ENCODE results near the gene TAP1. TPM values are rescaled to one million over a fixed set of nuclear protein-coding genes. Genes with fewer than 3 reads are reported as not detected.

Gene TAP1
- total and polyA plus RNA-seq, 2 of the 8 experiments (the other 6 are each of a cell fraction or from before 2014, with no cell fraction given): 16.8 to 22.0 TPM

GRCh38 chr6:32849126-32849525, 4.4 kb downstream of the TAP1 start:
- WGBS, 2 experiments (ENCODE audit: extremely low coverage in 1 of 2, insufficient coverage in 1 of 2, insufficient read length in 1 of 2, insufficient replicate concordance in 2 of 2, low coverage in 1 of 2, low lambda C conversion rate in 2 of 2, missing lambda C conversion rate in 1 of 2): 86% methylated on average over 6 of the region's 6 CpGs; no CpG with 5 or more reads in 1 of the 2 experiments
- H2AFZ ChIP-seq (ENCODE audit: low read length): no peak overlapping the region
- H2BK20ac ChIP-seq (ENCODE audit: low read length): no peak overlapping the region
- no peak overlapping the region for H4K8ac ChIP-seq (ENCODE audit: extremely low read depth, insufficient read depth, low read length)
- no peak overlapping the region for H4K5ac ChIP-seq (ENCODE audit: insufficient read length, low read depth, low read length)
- H3K9ac ChIP-seq (replicated peaks in 1 of 4; ENCODE audit: extremely low read depth in 1 of 4, low read depth in 3 of 4, low read length in 3 of 4): no peak overlapping the region
- no peak for DNase-seq (ENCODE audit: low read depth in 1 of 2, low spot score in 2 of 2)
- no peak overlapping the region for H3K56ac ChIP-seq (replicated peaks; ENCODE audit: insufficient read length, low read depth, low read length)
- H3K23ac ChIP-seq (ENCODE audit: insufficient read length): no peak overlapping the region
- peaks cover 0 to 2% of the 10 kb centered on the region in 2 experiments for H4K20me1 ChIP-seq (replicated peaks in 1 of 2; ENCODE audit: control insufficient read depth in 1 of 2, insufficient read depth in 2 of 2, low read length in 2 of 2)
- no peaks in the 10 kb centered on the region for H3K79me2 ChIP-seq (ENCODE audit: control insufficient read depth in 1 of 2, insufficient read depth in 2 of 2, low read length in 2 of 2)
- no peak overlapping the region for H2AK5ac ChIP-seq (ENCODE audit: low read depth, low read length)
- H2BK120ac ChIP-seq (replicated peaks; ENCODE audit: low read depth, low read length): no peak overlapping the region
- H3K4ac ChIP-seq (replicated peaks; ENCODE audit: insufficient read length, low read depth, low read length): no peak overlapping the region
- no peak overlapping the region for H3K27ac ChIP-seq (ENCODE audit: low read depth, low read length)
- H2BK15ac ChIP-seq (ENCODE audit: low read length): no peak overlapping the region
- H3K36me3 ChIP-seq (ENCODE audit: control insufficient read depth in 2 of 4, insufficient read depth in 4 of 4, low read length in 3 of 4): peaks cover 0 to 9% (median 0%) of the 10 kb centered on the region in 4 experiments; a peak in 5 of 8 replicates
- H3K9me3 ChIP-seq (ENCODE audit: insufficient read depth in 2 of 2, low read depth in 1 of 2, low read length in 1 of 2): no peaks in the 10 kb centered on the region
- no peak overlapping the region for H2BK12ac ChIP-seq (ENCODE audit: low read depth, low read length)
- H3K23me2 ChIP-seq (ENCODE audit: low read depth, low read length): peaks cover 15% of the 10 kb centered on the region
- CTCF ChIA-PET (ENCODE audit: partially characterized antibody): interaction anchor here (0.9 to 3.3 kb wide), 4 partner anchors 10 to 104 kb away, joined by 4 to 26 read pairs (median 8); partner anchors contain the start of genes HLA-DMA and TAP2
- no peak overlapping the region for H3K4me2 ChIP-seq (ENCODE audit: insufficient read depth in 1 of 2, low read depth in 2 of 2, low read length in 2 of 2)
- no peak overlapping the region for H4K91ac ChIP-seq (replicated peaks; ENCODE audit: insufficient read length, low read length)
- no peak overlapping the region for H3K4me3 ChIP-seq (ENCODE audit: extremely low read depth in 1 of 4, insufficient read depth in 2 of 4, low read depth in 3 of 4, low read length in 4 of 4)
- no peaks in the 10 kb centered on the region for H3K79me1 ChIP-seq (ENCODE audit: low read depth, low read length)
- peaks cover 0 to 3% (median under 1%) of the 10 kb centered on the region in 4 experiments; a peak in 3 of 7 replicates for H3K4me1 ChIP-seq (replicated peaks in 1 of 4; ENCODE audit: control insufficient read depth in 3 of 4, insufficient read depth in 4 of 4, low read length in 3 of 4)
- peaks cover 5 to 20% (median 18%) of the 10 kb centered on the region in 4 experiments for H3K27me3 ChIP-seq (replicated peaks in 1 of 4; ENCODE audit: control insufficient read depth in 3 of 4, extremely low read depth in 1 of 4, insufficient read depth in 3 of 4, low read length in 3 of 4)
- no peak overlapping the region for H3K18ac ChIP-seq (ENCODE audit: extremely low read depth, low read length)
- FAIRE-seq: no peak
- TF ChIP-seq BACH1 (IDR thresholded peaks at IDR 0.05; ENCODE audit: low read length) (no peak), EZH2 (IDR thresholded peaks at IDR 0.05; ENCODE audit: low read depth, low read length, severe bottlenecking) (no peak), MAFK (IDR thresholded peaks at IDR 0.05; ENCODE audit: low read depth, low read length) (no peak), NANOG (IDR thresholded peaks at IDR 0.05; ENCODE audit: insufficient read depth, low read depth, low read length, poor library complexity, severe bottlenecking) (no peak)
- no peak overlapping the region for H2BK5ac ChIP-seq (ENCODE audit: low read depth, low read length)
- POLR2A ChIA-PET (ENCODE audit: partially characterized antibody): interaction anchor here (1.4 to 1.7 kb wide), 5 partner anchors 11 to 137 kb away, joined by 3 to 5 read pairs (median 3); no protein-coding TSS in a partner anchor
- H3K14ac ChIP-seq (ENCODE audit: insufficient read length): no peak overlapping the region

All from H1 (cell line).